ENCODE results near the gene ZNF277. TPM values are rescaled to one million over a fixed set of nuclear protein-coding genes. Genes with fewer than 3 reads are reported as not detected.

Gene ZNF277
- total RNA-seq, 2 donors from 2014 or later = 20.3 to 20.4 TPM

DNA sequence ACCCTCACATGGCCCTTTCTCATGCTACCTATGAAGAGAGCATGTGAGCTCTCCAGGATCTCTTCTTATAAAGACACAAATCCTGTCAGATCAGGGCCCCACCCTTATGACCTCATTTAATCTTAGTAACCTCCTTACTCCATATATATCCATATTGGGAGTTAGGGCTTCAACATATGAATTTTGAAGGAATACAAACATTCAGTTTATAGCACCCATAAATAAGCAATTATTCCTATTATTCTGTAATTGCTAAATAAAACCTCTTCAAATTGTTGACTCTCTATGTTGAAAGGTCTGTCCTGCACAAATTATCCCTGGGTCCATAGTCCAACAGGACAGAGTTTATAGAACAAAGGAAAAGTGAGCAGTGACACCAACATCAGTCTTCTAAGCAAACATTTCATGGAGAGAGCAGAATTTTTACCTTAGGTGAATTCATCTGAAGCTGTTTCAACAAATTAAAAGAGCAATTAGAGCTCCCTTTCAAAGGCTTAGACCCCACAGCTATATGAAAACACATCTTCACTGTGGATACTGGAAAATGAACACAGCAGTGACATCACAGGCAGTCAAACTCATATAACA is 12.5 kb upstream of the ZNF277 start:
- no peak for DNase-seq
- Mint-ChIP-seq H3K4me3 (no peak overlapping the region), H3K27ac (peak overlapping the region; percentile 20), H3K4me1 (peaks cover 12% of the 10 kb centered on the region), H3K27me3 (ENCODE audit: insufficient read depth) (no peaks in the 10 kb centered on the region), H3K9me3 (no peaks in the 10 kb centered on the region), H3K36me3 (ENCODE audit: low read depth) (no peaks in the 10 kb centered on the region)
- no peak overlapping the region for H3K4me3 ChIP-seq (ENCODE audit: low read length)
- no peaks in the 10 kb centered on the region for H3K36me3 ChIP-seq (ENCODE audit: control insufficient read depth, insufficient read depth, low read length)
- H3K27me3 ChIP-seq (ENCODE audit: control insufficient read depth, insufficient read depth, low read length, poor library complexity, severe bottlenecking) = no peaks in the 10 kb centered on the region
- H3K4me1 ChIP-seq (ENCODE audit: control insufficient read depth, insufficient read depth, low read length) = no peaks in the 10 kb centered on the region
- H3K27ac ChIP-seq (ENCODE audit: low read depth, low read length) = no peak overlapping the region
- TF ChIP-seq, protein P1, sequence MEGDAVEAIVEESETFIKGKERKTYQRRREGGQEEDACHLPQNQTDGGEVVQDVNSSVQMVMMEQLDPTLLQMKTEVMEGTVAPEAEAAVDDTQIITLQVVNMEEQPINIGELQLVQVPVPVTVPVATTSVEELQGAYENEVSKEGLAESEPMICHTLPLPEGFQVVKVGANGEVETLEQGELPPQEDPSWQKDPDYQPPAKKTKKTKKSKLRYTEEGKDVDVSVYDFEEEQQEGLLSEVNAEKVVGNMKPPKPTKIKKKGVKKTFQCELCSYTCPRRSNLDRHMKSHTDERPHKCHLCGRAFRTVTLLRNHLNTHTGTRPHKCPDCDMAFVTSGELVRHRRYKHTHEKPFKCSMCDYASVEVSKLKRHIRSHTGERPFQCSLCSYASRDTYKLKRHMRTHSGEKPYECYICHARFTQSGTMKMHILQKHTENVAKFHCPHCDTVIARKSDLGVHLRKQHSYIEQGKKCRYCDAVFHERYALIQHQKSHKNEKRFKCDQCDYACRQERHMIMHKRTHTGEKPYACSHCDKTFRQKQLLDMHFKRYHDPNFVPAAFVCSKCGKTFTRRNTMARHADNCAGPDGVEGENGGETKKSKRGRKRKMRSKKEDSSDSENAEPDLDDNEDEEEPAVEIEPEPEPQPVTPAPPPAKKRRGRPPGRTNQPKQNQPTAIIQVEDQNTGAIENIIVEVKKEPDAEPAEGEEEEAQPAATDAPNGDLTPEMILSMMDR (conservative IDR thresholded peaks at IDR 0.05) = no peak
- no peak overlapping the region for H3K9ac ChIP-seq (ENCODE audit: extremely low read depth, low read length, poor library complexity, severe bottlenecking)
- H3K9me3 ChIP-seq (ENCODE audit: control insufficient read depth, low read length) = no peaks in the 10 kb centered on the region

DNA sequence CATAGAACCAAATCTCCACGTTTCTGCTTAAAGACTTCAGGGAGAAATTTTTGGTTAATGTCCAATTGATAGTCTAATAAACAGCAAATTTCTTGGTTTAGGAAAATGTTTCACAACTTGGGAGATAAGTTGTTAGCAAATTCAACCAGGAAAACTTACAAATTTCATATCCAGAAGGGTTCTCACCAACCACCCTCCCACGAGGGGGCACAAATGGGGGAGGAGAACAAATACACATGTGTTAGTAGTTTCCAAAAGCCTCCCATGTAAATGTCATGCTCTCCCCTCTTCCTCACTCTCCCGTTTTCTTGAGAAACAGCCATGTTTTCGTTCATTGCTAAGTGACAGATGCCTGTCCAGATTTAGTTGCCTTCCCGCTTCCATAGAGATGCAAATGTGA is 10.8 kb upstream of the ZNF277 start:
- no peaks in the 10 kb centered on the region for H3K36me3 ChIP-seq (ENCODE audit: control insufficient read depth, insufficient read depth, low read length)
- Mint-ChIP-seq H3K4me3 (no peak overlapping the region), H3K36me3 (ENCODE audit: low read depth) (no peaks in the 10 kb centered on the region), H3K27ac (no peak overlapping the region), H3K9me3 (no peaks in the 10 kb centered on the region), H3K27me3 (ENCODE audit: insufficient read depth) (no peaks in the 10 kb centered on the region), H3K4me1 (peaks cover 12% of the 10 kb centered on the region)
- H3K4me3 ChIP-seq (ENCODE audit: low read length) = no peak overlapping the region
- no peak overlapping the region for H3K9ac ChIP-seq (ENCODE audit: extremely low read depth, low read length, poor library complexity, severe bottlenecking)
- no peak overlapping the region for H3K27ac ChIP-seq (ENCODE audit: low read depth, low read length)
- WGBS, 2 experiments (ENCODE audit: insufficient coverage in 1 of 2, insufficient read length in 1 of 2) = 90 to 96% methylated on average over 3 to 5 of the region's 5 CpGs
- H3K9me3 ChIP-seq (ENCODE audit: control insufficient read depth, low read length) = no peaks in the 10 kb centered on the region
- H3K4me1 ChIP-seq (ENCODE audit: control insufficient read depth, insufficient read depth, low read length) = no peaks in the 10 kb centered on the region
- DNase-seq = no peak
- H3K27me3 ChIP-seq (ENCODE audit: control insufficient read depth, insufficient read depth, low read length, poor library complexity, severe bottlenecking) = no peaks in the 10 kb centered on the region
- TF ChIP-seq, protein P1 (conservative IDR thresholded peaks at IDR 0.05) = no peak

DNA sequence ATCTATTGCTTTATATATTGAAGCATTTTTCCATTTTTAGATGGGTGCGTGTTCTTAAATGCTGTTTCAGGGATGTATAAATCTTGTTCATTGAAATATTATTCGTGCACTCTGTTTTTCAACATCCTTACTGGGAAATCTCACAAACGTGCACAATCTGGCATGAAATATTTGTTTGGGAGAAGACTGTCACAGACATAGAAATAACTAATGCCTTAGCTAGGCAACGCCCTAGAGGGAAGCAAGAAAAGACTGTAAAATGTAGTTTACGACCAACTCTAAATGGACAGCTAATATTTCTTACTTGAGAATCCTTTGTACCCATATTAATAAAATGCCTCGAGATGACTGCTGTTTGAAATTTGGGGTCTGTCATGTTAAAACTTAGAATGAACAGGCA is 9.2 kb upstream of the ZNF277 start:
- H3K4me3 ChIP-seq (ENCODE audit: low read length) = no peak overlapping the region
- TF ChIP-seq, protein P1 (conservative IDR thresholded peaks at IDR 0.05) = no peak
- no peaks in the 10 kb centered on the region for H3K9me3 ChIP-seq (ENCODE audit: control insufficient read depth, low read length)
- no peak overlapping the region for H3K4me3 Mint-ChIP-seq
- no peak overlapping the region for H3K27ac Mint-ChIP-seq
- H3K9me3 Mint-ChIP-seq = peaks cover 2% of the 10 kb centered on the region
- no peak for DNase-seq
- H3K36me3 ChIP-seq (ENCODE audit: control insufficient read depth, insufficient read depth, low read length) = no peaks in the 10 kb centered on the region
- 92 to 97% methylated on average over 5 to 6 of the region's 6 CpGs for WGBS, 2 experiments (ENCODE audit: insufficient coverage in 1 of 2, insufficient read length in 1 of 2)
- H3K36me3 Mint-ChIP-seq (ENCODE audit: low read depth) = no peaks in the 10 kb centered on the region
- no peaks in the 10 kb centered on the region for H3K27me3 ChIP-seq (ENCODE audit: control insufficient read depth, insufficient read depth, low read length, poor library complexity, severe bottlenecking)
- H3K27ac ChIP-seq (ENCODE audit: low read depth, low read length) = no peak overlapping the region
- peaks cover 12% of the 10 kb centered on the region for H3K4me1 Mint-ChIP-seq
- H3K9ac ChIP-seq (ENCODE audit: extremely low read depth, low read length, poor library complexity, severe bottlenecking) = no peak overlapping the region
- no peaks in the 10 kb centered on the region for H3K4me1 ChIP-seq (ENCODE audit: control insufficient read depth, insufficient read depth, low read length)
- no peaks in the 10 kb centered on the region for H3K27me3 Mint-ChIP-seq (ENCODE audit: insufficient read depth)

Measured in endodermal cell (in vitro differentiated cells).